Measurements from ENCODE around the gene CCNJL. TPM values are rescaled to one million over a fixed set of nuclear protein-coding genes. Genes with fewer than 3 reads are reported as not detected.

Gene CCNJL
- total and polyA plus RNA-seq, 2 donors (not counting 1 experiment from before 2014, with no cell fraction given) = 0.03 to 0.67 TPM

GRCh38 chr5:160297004-160297403, 15.4 kb downstream of the CCNJL start:
- CTCF ChIA-PET = no interaction called here
- no peaks in the 10 kb centered on the region for H3K79me2 ChIP-seq (ENCODE audit: control insufficient read depth, insufficient read depth, low read length)

GRCh38 chr5:160296496-160296895, 15.9 kb downstream of the CCNJL start:
- intact Hi-C loops (cut with micrococcal nuclease) = no loop called here
- no peaks in the 10 kb centered on the region for H3K9me3 ChIP-seq (ENCODE audit: control extremely low read depth in 1 of 3, control insufficient read depth in 2 of 3, insufficient read depth in 1 of 3, low read length in 2 of 3)
- no peaks in the 10 kb centered on the region for H3K36me3 ChIP-seq (replicated peaks in 1 of 2; ENCODE audit: control extremely low read depth in 1 of 2, control insufficient read depth in 1 of 2, extremely low read depth in 1 of 2, insufficient read depth in 2 of 2, low read length in 1 of 2)
- ChIA-PET POLR2A (no interaction called here), CTCF (no interaction called here)
- TF ChIP-seq CTCF (IDR thresholded peaks at IDR 0.05) (no peak), EZH2 (IDR thresholded peaks at IDR 0.05; ENCODE audit: borderline replicate concordance, insufficient read depth, low read depth, low read length, poor library complexity, severe bottlenecking) (no peak)
- H3K4me1 ChIP-seq (ENCODE audit: control insufficient read depth in 2 of 2, insufficient read depth in 2 of 2, low read length in 2 of 2) = no peaks in the 10 kb centered on the region
- DNase-seq (no peak), ATAC-seq (ENCODE audit: low read depth) (no peak)
- no peak overlapping the region for H3K27ac ChIP-seq (ENCODE audit: low read length in 2 of 2)
- Mint-ChIP-seq H3K4me1 (no peaks in the 10 kb centered on the region), H3K9me3 (ENCODE audit: insufficient read depth) (no peaks in the 10 kb centered on the region), H3K27me3 (peaks cover 9% of the 10 kb centered on the region), H3K4me3 (no peak overlapping the region), H3K27ac (no peak overlapping the region)
- H2AFZ ChIP-seq (ENCODE audit: insufficient read depth, low read depth, low read length, poor library complexity, severe bottlenecking) = no peak overlapping the region
- no peak overlapping the region for H3K4me2 ChIP-seq (replicated peaks; ENCODE audit: low read depth, low read length, poor library complexity, severe bottlenecking)
- H3K27me3 ChIP-seq (replicated peaks in 1 of 4; ENCODE audit: control extremely low read depth in 1 of 4, control insufficient read depth in 3 of 4, insufficient read depth in 4 of 4, low read length in 3 of 4) = peaks cover 0 to 6% (median 2%) of the 10 kb centered on the region in 4 experiments
- no peak overlapping the region for H3K4me3 ChIP-seq (ENCODE audit: control extremely low read depth in 1 of 5, extremely low read depth in 1 of 5, insufficient read depth in 1 of 5, low read depth in 2 of 5, low read length in 4 of 5)
- WGBS (ENCODE audit: insufficient coverage) = 98% methylated on average over 3 of the region's 4 CpGs
- no peak overlapping the region for H3K9ac ChIP-seq (ENCODE audit: low read length)
- no peaks in the 10 kb centered on the region for H3K79me2 ChIP-seq (ENCODE audit: control insufficient read depth, insufficient read depth, low read length)
- no peaks in the 10 kb centered on the region for H4K20me1 ChIP-seq (ENCODE audit: control insufficient read depth, insufficient read depth, low read length, poor library complexity, severe bottlenecking)

More at GRCh38 chr5:160297004-160297403, 15.4 kb downstream of the CCNJL start:
- Histone ChIP-seq H3K27ac (ENCODE audit: low read length in 2 of 2) (no peak overlapping the region), H3K4me2 (replicated peaks; ENCODE audit: low read depth, low read length, poor library complexity, severe bottlenecking) (no peak overlapping the region), H3K27me3 (replicated peaks in 1 of 4; ENCODE audit: control extremely low read depth in 1 of 4, control insufficient read depth in 3 of 4, insufficient read depth in 4 of 4, low read length in 3 of 4) (peaks cover 0 to 6% (median 2%) of the 10 kb centered on the region in 4 experiments), H3K4me1 (ENCODE audit: control insufficient read depth in 2 of 2, insufficient read depth in 2 of 2, low read length in 2 of 2) (no peaks in the 10 kb centered on the region), H3K9me3 (ENCODE audit: control extremely low read depth in 1 of 3, control insufficient read depth in 2 of 3, insufficient read depth in 1 of 3, low read length in 2 of 3) (no peaks in the 10 kb centered on the region), H3K4me3 (ENCODE audit: control extremely low read depth in 1 of 5, extremely low read depth in 1 of 5, insufficient read depth in 1 of 5, low read depth in 2 of 5, low read length in 4 of 5) (no peak overlapping the region), H4K20me1 (ENCODE audit: control insufficient read depth, insufficient read depth, low read length, poor library complexity, severe bottlenecking) (no peaks in the 10 kb centered on the region), H3K9ac (ENCODE audit: low read length) (no peak overlapping the region), H3K36me3 (replicated peaks in 1 of 2; ENCODE audit: control extremely low read depth in 1 of 2, control insufficient read depth in 1 of 2, extremely low read depth in 1 of 2, insufficient read depth in 2 of 2, low read length in 1 of 2) (no peaks in the 10 kb centered on the region), H2AFZ (ENCODE audit: insufficient read depth, low read depth, low read length, poor library complexity, severe bottlenecking) (no peak overlapping the region)
- no peak overlapping the region for H3K27ac Mint-ChIP-seq
- H3K9me3 Mint-ChIP-seq (ENCODE audit: insufficient read depth) = no peaks in the 10 kb centered on the region
- H3K27me3 Mint-ChIP-seq = peaks cover 9% of the 10 kb centered on the region
- no peaks in the 10 kb centered on the region for H3K4me1 Mint-ChIP-seq
- 100% methylated on average over 1 of the region's 1 CpG for WGBS (ENCODE audit: insufficient coverage)
- H3K4me3 Mint-ChIP-seq = no peak overlapping the region
- ATAC-seq (ENCODE audit: low read depth) (no peak), DNase-seq (no peak)
- no peak for TF ChIP-seq EZH2 (IDR thresholded peaks at IDR 0.05; ENCODE audit: borderline replicate concordance, insufficient read depth, low read depth, low read length, poor library complexity, severe bottlenecking)
- TF ChIP-seq CTCF (IDR thresholded peaks at IDR 0.05) = no peak
- POLR2A ChIA-PET = no interaction called here
- intact Hi-C loops (cut with micrococcal nuclease) = no loop called here

All from B cell (primary cell).